ENCODE data around the gene TMUB1.

Gene TMUB1

GRCh38 chr7:151062399-151063211 lies 20.7 kb downstream of the TMUB1 start:
- H3K36me3 ChIP-seq (ENCODE audit: control insufficient read depth, insufficient read depth, low read length): peaks cover 32% of the 10 kb centered on the region
- peak overlapping the region; percentile 84 for H3K9ac ChIP-seq (ENCODE audit: low read length)
- no peaks in the 10 kb centered on the region for H3K27me3 ChIP-seq (ENCODE audit: control insufficient read depth, insufficient read depth, low read length)
- H3K27ac ChIP-seq (ENCODE audit: low read depth, low read length): peak overlapping the region; percentile 90
- peak overlapping the region; percentile 70 for H3K4me3 ChIP-seq (ENCODE audit: low read depth, low read length)
- peaks cover 40% of the 10 kb centered on the region for H3K4me1 ChIP-seq (ENCODE audit: control insufficient read depth, insufficient read depth, low read length)
- H3K9me3 ChIP-seq (ENCODE audit: control insufficient read depth, insufficient read depth, low read depth, low read length): no peaks in the 10 kb centered on the region

- peaks cover 26% of the 10 kb centered on the region for H3K36me3 ChIP-seq (ENCODE audit: control insufficient read depth, insufficient read depth, low read length)
- 0 out of 2 replicates have a peak, but pooled peaks cover under 1% of the 10 kb centered on the region for H3K27me3 ChIP-seq (ENCODE audit: control insufficient read depth, insufficient read depth, low read length)
- peak overlapping the region; percentile 39 for H3K9ac ChIP-seq (ENCODE audit: low read length)
- H3K4me1 ChIP-seq (ENCODE audit: control insufficient read depth, insufficient read depth, low read length): peaks cover 36% of the 10 kb centered on the region
- peak overlapping the region; percentile 86 for H3K4me3 ChIP-seq (ENCODE audit: low read depth, low read length)
- H3K27ac ChIP-seq (ENCODE audit: low read depth, low read length): no peak overlapping the region
- no peaks in the 10 kb centered on the region for H3K9me3 ChIP-seq (ENCODE audit: control insufficient read depth, insufficient read depth, low read depth, low read length)
Observed at GRCh38 chr7:151062111-151062398, 21.2 kb downstream of the TMUB1 start.

DNA sequence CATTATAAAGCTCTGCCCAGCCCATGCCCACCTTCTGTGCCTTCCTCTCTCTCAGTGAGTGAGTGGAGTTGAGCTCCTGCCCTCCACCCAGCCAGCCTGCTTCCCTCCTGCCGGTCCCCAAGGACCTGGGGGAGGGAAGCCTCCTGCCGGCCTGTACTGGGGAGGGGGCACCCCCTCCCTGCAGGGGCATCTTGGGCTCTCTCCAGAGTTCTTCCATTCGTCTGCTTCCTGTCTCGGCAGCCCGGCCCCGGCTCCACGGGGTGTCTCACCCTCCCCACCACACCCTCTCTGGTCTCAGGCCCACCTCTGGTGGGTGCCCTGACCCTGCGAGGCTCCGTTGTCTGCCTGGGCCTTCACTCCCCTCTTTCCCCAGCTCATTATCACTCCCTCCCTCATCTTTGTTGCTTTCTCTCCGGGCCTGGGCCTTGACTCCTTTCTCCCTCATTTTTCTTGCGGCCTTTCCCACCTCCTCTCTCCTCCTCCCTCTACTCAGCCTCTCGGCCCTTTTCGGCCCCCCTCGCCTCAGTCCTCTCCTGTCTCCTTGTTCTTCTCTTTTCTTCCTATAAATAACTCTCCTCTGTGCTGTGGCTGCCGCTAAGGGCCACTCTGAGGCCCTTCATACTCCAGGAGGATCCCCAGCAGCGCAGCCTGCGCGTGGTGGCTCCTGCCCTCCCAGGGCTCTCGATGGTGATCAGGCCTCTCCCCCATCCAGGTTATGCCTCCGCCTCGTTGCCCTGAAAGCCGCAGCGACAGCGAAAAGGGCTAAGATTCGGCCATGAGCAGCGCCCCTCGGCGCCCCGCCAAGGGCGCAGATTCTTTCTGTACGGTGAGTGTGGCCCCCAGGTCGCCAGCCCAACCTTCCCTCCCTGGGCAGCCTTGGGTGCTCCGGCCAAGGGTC lies 21.8 kb downstream of the TMUB1 start:
- peaks cover 41% of the 10 kb centered on the region for H3K4me1 ChIP-seq (ENCODE audit: control insufficient read depth, insufficient read depth, low read length)
- no peak overlapping the region for H3K27ac ChIP-seq (ENCODE audit: low read depth, low read length)
- H3K9ac ChIP-seq (ENCODE audit: low read length): peak overlapping the region; percentile 39
- peaks cover 6% of the 10 kb centered on the region; the same call in 1 of the 2 replicates for H3K27me3 ChIP-seq (ENCODE audit: control insufficient read depth, insufficient read depth, low read length)
- H3K36me3 ChIP-seq (ENCODE audit: control insufficient read depth, insufficient read depth, low read length): peaks cover 20% of the 10 kb centered on the region
- H3K9me3 ChIP-seq (ENCODE audit: control insufficient read depth, insufficient read depth, low read depth, low read length): no peaks in the 10 kb centered on the region
- peak overlapping the region; percentile 86 for H3K4me3 ChIP-seq (ENCODE audit: low read depth, low read length)

GRCh38 chr7:151060416-151061212 lies 22.7 kb downstream of the TMUB1 start:
- Histone ChIP-seq H3K27me3 (ENCODE audit: control insufficient read depth, insufficient read depth, low read length) (peaks cover 12% of the 10 kb centered on the region; the same call in 1 of the 2 replicates), H3K27ac (ENCODE audit: low read depth, low read length) (no peak overlapping the region), H3K4me3 (ENCODE audit: low read depth, low read length) (peak overlapping the region; percentile 86), H3K9ac (ENCODE audit: low read length) (peak overlapping the region; percentile 48), H3K9me3 (ENCODE audit: control insufficient read depth, insufficient read depth, low read depth, low read length) (no peaks in the 10 kb centered on the region), H3K36me3 (ENCODE audit: control insufficient read depth, insufficient read depth, low read length) (peaks cover 13% of the 10 kb centered on the region), H3K4me1 (ENCODE audit: control insufficient read depth, insufficient read depth, low read length) (peaks cover 43% of the 10 kb centered on the region)

- Histone ChIP-seq H3K27me3 (ENCODE audit: control insufficient read depth, insufficient read depth, low read length) (peaks cover 12% of the 10 kb centered on the region; the same call in 1 of the 2 replicates), H3K4me1 (ENCODE audit: control insufficient read depth, insufficient read depth, low read length) (peaks cover 43% of the 10 kb centered on the region), H3K9me3 (ENCODE audit: control insufficient read depth, insufficient read depth, low read depth, low read length) (no peaks in the 10 kb centered on the region), H3K27ac (ENCODE audit: low read depth, low read length) (no peak overlapping the region; the same call in 1 of the 2 replicates), H3K4me3 (ENCODE audit: low read depth, low read length) (peak overlapping the region; percentile 86), H3K36me3 (ENCODE audit: control insufficient read depth, insufficient read depth, low read length) (peaks cover 8% of the 10 kb centered on the region), H3K9ac (ENCODE audit: low read length) (peak overlapping the region; percentile 48)
Observed at GRCh38 chr7:151060113-151060415, 23.2 kb downstream of the TMUB1 start.

DNA sequence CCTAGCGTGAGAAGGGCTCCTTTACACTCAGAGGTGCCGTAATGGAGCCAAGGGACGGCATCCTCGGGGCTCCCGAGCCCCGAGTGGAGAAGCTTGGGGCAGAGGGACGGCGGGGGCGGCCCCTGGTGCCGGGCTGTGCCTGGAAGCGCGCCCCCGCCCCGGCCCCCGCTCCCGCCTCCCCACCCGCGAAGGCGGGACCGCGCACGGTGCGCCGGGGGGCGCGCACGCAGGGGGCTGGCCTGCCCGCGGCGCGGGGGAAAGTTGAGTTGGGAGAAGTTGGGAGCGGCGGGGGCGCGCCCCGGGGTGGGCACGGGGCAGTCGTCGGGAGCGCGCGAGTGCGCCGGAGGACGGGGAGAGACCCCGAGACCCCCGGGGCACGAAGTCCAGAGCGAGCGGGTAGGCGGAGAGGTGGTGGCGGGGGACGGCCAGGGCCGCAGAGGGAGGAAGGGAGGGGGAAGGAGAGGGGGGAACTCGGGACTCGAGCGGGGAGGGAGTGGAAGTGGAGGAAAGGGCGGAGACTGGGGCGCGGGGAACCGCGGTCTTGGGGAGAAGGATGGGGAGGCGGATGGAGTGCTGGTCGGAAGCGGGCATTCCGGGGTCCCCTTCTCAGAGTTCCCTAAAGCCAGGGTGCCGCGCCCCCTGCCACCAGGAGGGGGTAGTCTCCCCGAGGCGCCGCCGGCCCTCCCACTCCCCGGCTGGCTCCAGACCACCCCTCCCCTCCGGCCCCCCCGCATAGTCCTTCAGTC lies 23.8 kb downstream of the TMUB1 start, which contains the start of gene SLC4A2:
Gene SLC4A2, plus strand, starts transcription at position 223 of the 746 bp plus-strand sequence. CDS start 2,399 bp downstream, outside the sequence.
- Histone ChIP-seq H3K9me3 (ENCODE audit: control insufficient read depth, insufficient read depth, low read depth, low read length) (no peaks in the 10 kb centered on the region), H3K4me1 (ENCODE audit: control insufficient read depth, insufficient read depth, low read length) (peaks cover 43% of the 10 kb centered on the region), H3K27me3 (ENCODE audit: control insufficient read depth, insufficient read depth, low read length) (peaks cover 12% of the 10 kb centered on the region; the same call in 1 of the 2 replicates), H3K9ac (ENCODE audit: low read length) (peak within 1 kb of the TSS; percentile 71), H3K36me3 (ENCODE audit: control insufficient read depth, insufficient read depth, low read length) (peaks cover 3% of the 10 kb centered on the region), H3K4me3 (ENCODE audit: low read depth, low read length) (peak within 1 kb of the TSS; percentile 86), H3K27ac (ENCODE audit: low read depth, low read length) (no peak within 1 kb of the TSS; the same call in 1 of the 2 replicates)

GRCh38 chr7:151058781-151059366 lies 24.4 kb downstream of the TMUB1 start:
- H3K27ac ChIP-seq (ENCODE audit: low read depth, low read length): no peak overlapping the region
- peak overlapping the region; percentile 71 for H3K9ac ChIP-seq (ENCODE audit: low read length)
- H3K4me1 ChIP-seq (ENCODE audit: control insufficient read depth, insufficient read depth, low read length): peaks cover 43% of the 10 kb centered on the region
- peak overlapping the region; percentile 86 for H3K4me3 ChIP-seq (ENCODE audit: low read depth, low read length)
- no peaks in the 10 kb centered on the region for H3K9me3 ChIP-seq (ENCODE audit: control insufficient read depth, insufficient read depth, low read depth, low read length)
- H3K36me3 ChIP-seq (ENCODE audit: control insufficient read depth, insufficient read depth, low read length): no peaks in the 10 kb centered on the region
- H3K27me3 ChIP-seq (ENCODE audit: control insufficient read depth, insufficient read depth, low read length): peaks cover 12% of the 10 kb centered on the region; the same call in 1 of the 2 replicates

GRCh38 chr7:151057989-151058780 lies 25.1 kb downstream of the TMUB1 start:
- H3K4me3 ChIP-seq (ENCODE audit: low read depth, low read length): peak overlapping the region; percentile 86
- no peaks in the 10 kb centered on the region for H3K9me3 ChIP-seq (ENCODE audit: control insufficient read depth, insufficient read depth, low read depth, low read length)
- H3K36me3 ChIP-seq (ENCODE audit: control insufficient read depth, insufficient read depth, low read length): no peaks in the 10 kb centered on the region
- H3K27ac ChIP-seq (ENCODE audit: low read depth, low read length): peak overlapping the region; percentile 71; the same call in 1 of the 2 replicates
- peaks cover 12% of the 10 kb centered on the region; the same call in 1 of the 2 replicates for H3K27me3 ChIP-seq (ENCODE audit: control insufficient read depth, insufficient read depth, low read length)
- peaks cover 39% of the 10 kb centered on the region for H3K4me1 ChIP-seq (ENCODE audit: control insufficient read depth, insufficient read depth, low read length)
- peak overlapping the region; percentile 64 for H3K9ac ChIP-seq (ENCODE audit: low read length)

GRCh38 chr7:151057506-151057988 lies 25.7 kb downstream of the TMUB1 start, which contains the start of gene CDK5:
CDK5 (minus strand) TSS chr7:151057897; CDS start chr7:151057848, 49 bp downstream.
- no peaks in the 10 kb centered on the region for H3K36me3 ChIP-seq (ENCODE audit: control insufficient read depth, insufficient read depth, low read length)
- H3K4me3 ChIP-seq (ENCODE audit: low read depth, low read length): peak within 1 kb of the TSS; percentile 86
- peak within 1 kb of the TSS; percentile 71; the same call in 1 of the 2 replicates for H3K27ac ChIP-seq (ENCODE audit: low read depth, low read length)
- no peaks in the 10 kb centered on the region for H3K9me3 ChIP-seq (ENCODE audit: control insufficient read depth, insufficient read depth, low read depth, low read length)
- peaks cover 16% of the 10 kb centered on the region; the same call in 1 of the 2 replicates for H3K27me3 ChIP-seq (ENCODE audit: control insufficient read depth, insufficient read depth, low read length)
- H3K4me1 ChIP-seq (ENCODE audit: control insufficient read depth, insufficient read depth, low read length): peaks cover 36% of the 10 kb centered on the region
- peak within 1 kb of the TSS; percentile 64 for H3K9ac ChIP-seq (ENCODE audit: low read length)

Measured in HUES6 (cell line).